ENCODE data around the gene RASSF4. TPM values are rescaled to one million over a fixed set of nuclear protein-coding genes. Genes with fewer than 3 reads are reported as not detected.

RASSF4 gene
- total and polyA plus RNA-seq, 4 donors, result 8.2 to 26.9 (median 12.4) TPM

GRCh38 chr10:44977287-44978212, 17.9 kb downstream of the RASSF4 start:
- Histone ChIP-seq H3K36me3 (ENCODE audit: control insufficient read depth in 4 of 4, insufficient read depth in 3 of 4, low read depth in 1 of 4, low read length in 3 of 4) (peaks cover 0 to 5% (median under 1%) of the 10 kb centered on the region in 4 donors), H3K27ac (ENCODE audit: low read depth in 1 of 2, low read length in 2 of 2) (peak overlapping the region; percentile 91 to 94), H3K9me3 (ENCODE audit: control insufficient read depth in 4 of 4, low read length in 3 of 4) (no peaks in the 10 kb centered on the region), H3K4me3 (ENCODE audit: low read depth in 1 of 3, low read length in 3 of 3) (peak overlapping the region; percentile 68 to 90 (median 88)), H3K4me1 (ENCODE audit: control insufficient read depth in 4 of 4, insufficient read depth in 4 of 4, low read length in 3 of 4) (peaks cover 24 to 57% (median 46%) of the 10 kb centered on the region in 4 donors), H3K9ac (ENCODE audit: low read depth in 1 of 2, low read length in 2 of 2) (peak overlapping the region; percentile 92 to 95), H3K27me3 (ENCODE audit: control insufficient read depth in 4 of 4, insufficient read depth in 4 of 4, low read length in 3 of 4) (no peaks in the 10 kb centered on the region)
- TF ChIP-seq CTCF (IDR thresholded peaks at IDR 0.05; ENCODE audit: low read depth, low read length, missing input control) (no peak), RXRA (IDR thresholded peaks at IDR 0.05) (peak; percentile 48 to 73), FOXA2 (IDR thresholded peaks at IDR 0.05) (no peak), TAF1 (conservative IDR thresholded peaks at IDR 0.05) (no peak), EGR1 (IDR thresholded peaks at IDR 0.05; ENCODE audit: low read depth in 2 of 2) (peak in 1 of 2 donors; percentile 72), JUND (IDR thresholded peaks at IDR 0.05) (no peak), GABPA (IDR thresholded peaks at IDR 0.05 in 1 of 2, conservative IDR thresholded peaks at IDR 0.05 in 1 of 2) (no peak), HNF4A (conservative IDR thresholded peaks at IDR 0.05) (no peak), MAX (IDR thresholded peaks at IDR 0.05) (no peak), HNF4G (IDR thresholded peaks at IDR 0.05) (no peak), FOXA1 (IDR thresholded peaks at IDR 0.05) (no peak), RAD21 (IDR thresholded peaks at IDR 0.05) (peak in 1 of 2 donors; percentile 11), YY1 (IDR thresholded peaks at IDR 0.05) (no peak), REST (IDR thresholded peaks at IDR 0.05) (no peak), SP1 (IDR thresholded peaks at IDR 0.05) (peak; percentile 11), NR2F2 (IDR thresholded peaks at IDR 0.05) (no peak), ATF3 (IDR thresholded peaks at IDR 0.05) (no peak)
- TF ChIP-seq, protein P1, sequence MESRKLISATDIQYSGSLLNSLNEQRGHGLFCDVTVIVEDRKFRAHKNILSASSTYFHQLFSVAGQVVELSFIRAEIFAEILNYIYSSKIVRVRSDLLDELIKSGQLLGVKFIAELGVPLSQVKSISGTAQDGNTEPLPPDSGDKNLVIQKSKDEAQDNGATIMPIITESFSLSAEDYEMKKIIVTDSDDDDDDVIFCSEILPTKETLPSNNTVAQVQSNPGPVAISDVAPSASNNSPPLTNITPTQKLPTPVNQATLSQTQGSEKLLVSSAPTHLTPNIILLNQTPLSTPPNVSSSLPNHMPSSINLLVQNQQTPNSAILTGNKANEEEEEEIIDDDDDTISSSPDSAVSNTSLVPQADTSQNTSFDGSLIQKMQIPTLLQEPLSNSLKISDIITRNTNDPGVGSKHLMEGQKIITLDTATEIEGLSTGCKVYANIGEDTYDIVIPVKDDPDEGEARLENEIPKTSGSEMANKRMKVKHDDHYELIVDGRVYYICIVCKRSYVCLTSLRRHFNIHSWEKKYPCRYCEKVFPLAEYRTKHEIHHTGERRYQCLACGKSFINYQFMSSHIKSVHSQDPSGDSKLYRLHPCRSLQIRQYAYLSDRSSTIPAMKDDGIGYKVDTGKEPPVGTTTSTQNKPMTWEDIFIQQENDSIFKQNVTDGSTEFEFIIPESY (IDR thresholded peaks at IDR 0.05), result no peak
- no peak for DNase-seq (ENCODE audit: low spot score)
- 25% methylated on average over 25 of the region's 25 CpGs for WGBS
